Measurements from ENCODE around the gene MUC4.

The MUC4 gene

GRCh38 chr3:195763076-195763830 is 48.5 kb downstream of the MUC4 start:
- H3K4me3 ChIP-seq (ENCODE audit: low read depth, low read length), result no peak overlapping the region
- no peak for DNase-seq (ENCODE audit: low read depth, low spot score)
- CTCF ChIA-PET, result no interaction called here
- no peak for TF ChIP-seq CTCF (IDR thresholded peaks at IDR 0.05; ENCODE audit: insufficient read depth, low read length, missing control alignments)
- POLR2A ChIA-PET, result no interaction called here

GRCh38 chr3:195762611-195763010 is 49.1 kb downstream of the MUC4 start:
- no peak overlapping the region for H3K4me3 ChIP-seq (ENCODE audit: low read depth, low read length)
- ChIA-PET POLR2A (no interaction called here), CTCF (no interaction called here)
- no peak for TF ChIP-seq CTCF (IDR thresholded peaks at IDR 0.05; ENCODE audit: insufficient read depth, low read length, missing control alignments)
- no peak for DNase-seq (ENCODE audit: low read depth, low spot score)

- POLR2A ChIA-PET, result no interaction called here
- DNase-seq (ENCODE audit: low read depth, low spot score), result no peak
- CTCF ChIA-PET, result no interaction called here
- TF ChIP-seq CTCF (IDR thresholded peaks at IDR 0.05; ENCODE audit: insufficient read depth, low read length, missing control alignments), result no peak
- H3K4me3 ChIP-seq (ENCODE audit: low read depth, low read length), result no peak overlapping the region
Measured at GRCh38 chr3:195762249-195762585, 49.5 kb downstream of the MUC4 start.

- no peak for DNase-seq (ENCODE audit: low read depth, low spot score)
- CTCF ChIA-PET, result no interaction called here
- H3K4me3 ChIP-seq (ENCODE audit: low read depth, low read length), result no peak overlapping the region
- TF ChIP-seq CTCF (IDR thresholded peaks at IDR 0.05; ENCODE audit: insufficient read depth, low read length, missing control alignments), result no peak
- POLR2A ChIA-PET, result no interaction called here
Measured at GRCh38 chr3:195761567-195762248, 50.0 kb downstream of the MUC4 start.

GRCh38 chr3:195761123-195761566 is 50.6 kb downstream of the MUC4 start:
- no peak overlapping the region for H3K4me3 ChIP-seq (ENCODE audit: low read depth, low read length)
- POLR2A ChIA-PET, result no interaction called here
- no peak for DNase-seq (ENCODE audit: low read depth, low spot score)
- no peak for TF ChIP-seq CTCF (IDR thresholded peaks at IDR 0.05; ENCODE audit: insufficient read depth, low read length, missing control alignments)
- CTCF ChIA-PET, result no interaction called here

- no peak for DNase-seq (ENCODE audit: low read depth, low spot score)
- POLR2A ChIA-PET, result no interaction called here
- no peak for TF ChIP-seq CTCF (IDR thresholded peaks at IDR 0.05; ENCODE audit: insufficient read depth, low read length, missing control alignments)
Measured at GRCh38 chr3:195760345-195761122, 51.2 kb downstream of the MUC4 start.

More at GRCh38 chr3:195760345-195761122, 51.2 kb downstream of the MUC4 start:
- no peak overlapping the region for H3K4me3 ChIP-seq (ENCODE audit: low read depth, low read length)
- CTCF ChIA-PET, result no interaction called here
